ENCODE measurements around the gene FABP6. TPM values are rescaled to one million over a fixed set of nuclear protein-coding genes. Genes with fewer than 3 reads are reported as not detected.

FABP6 gene
- total and polyA plus RNA-seq, 4 donors = not detected

GRCh38 chr5:160285316-160285715 lies 56.0 kb downstream of the FABP6 start:
- no peak overlapping the region for H3K9ac ChIP-seq (ENCODE audit: low read depth in 1 of 2, low read length in 2 of 2)
- no peaks in the 10 kb centered on the region for H3K4me1 ChIP-seq (ENCODE audit: control insufficient read depth in 4 of 4, insufficient read depth in 4 of 4, low read length in 3 of 4)
- WGBS = 72% methylated on average over 2 of the region's 2 CpGs
- H3K4me3 ChIP-seq (ENCODE audit: low read depth in 1 of 3, low read length in 3 of 3) = no peak overlapping the region
- H3K36me3 ChIP-seq (ENCODE audit: control insufficient read depth in 4 of 4, insufficient read depth in 3 of 4, low read depth in 1 of 4, low read length in 3 of 4) = no peaks in the 10 kb centered on the region
- H3K27ac ChIP-seq (ENCODE audit: low read depth in 1 of 2, low read length in 2 of 2) = no peak overlapping the region
- DNase-seq (ENCODE audit: low spot score) = no peak
- no peak for TF ChIP-seq RXRA (IDR thresholded peaks at IDR 0.05)
- no peak for TF ChIP-seq REST (IDR thresholded peaks at IDR 0.05)
- no peak for TF ChIP-seq CTCF (IDR thresholded peaks at IDR 0.05; ENCODE audit: low read depth, low read length, missing input control)
- TF ChIP-seq HNF4G (IDR thresholded peaks at IDR 0.05) = no peak
- TF ChIP-seq GABPA (IDR thresholded peaks at IDR 0.05 in 1 of 2, conservative IDR thresholded peaks at IDR 0.05 in 1 of 2) = no peak
- no peak for TF ChIP-seq ATF3 (IDR thresholded peaks at IDR 0.05)
- no peak for TF ChIP-seq TAF1 (conservative IDR thresholded peaks at IDR 0.05)
- no peak for TF ChIP-seq NR2F2 (IDR thresholded peaks at IDR 0.05)
- no peak for TF ChIP-seq HNF4A (conservative IDR thresholded peaks at IDR 0.05)
- H3K27me3 ChIP-seq (ENCODE audit: control insufficient read depth in 4 of 4, insufficient read depth in 4 of 4, low read length in 3 of 4) = peaks cover 0 to 2% (median 0%) of the 10 kb centered on the region in 4 donors
- H3K9me3 ChIP-seq (ENCODE audit: control insufficient read depth in 4 of 4, low read length in 3 of 4) = no peaks in the 10 kb centered on the region

- Histone ChIP-seq H3K9ac (ENCODE audit: low read depth in 1 of 2, low read length in 2 of 2) (no peak overlapping the region), H3K27ac (ENCODE audit: low read depth in 1 of 2, low read length in 2 of 2) (no peak overlapping the region), H3K36me3 (ENCODE audit: control insufficient read depth in 4 of 4, insufficient read depth in 3 of 4, low read depth in 1 of 4, low read length in 3 of 4) (no peaks in the 10 kb centered on the region), H3K27me3 (ENCODE audit: control insufficient read depth in 4 of 4, insufficient read depth in 4 of 4, low read length in 3 of 4) (peaks cover 0 to 2% (median 0%) of the 10 kb centered on the region in 4 donors), H3K4me3 (ENCODE audit: low read depth in 1 of 3, low read length in 3 of 3) (no peak overlapping the region), H3K4me1 (ENCODE audit: control insufficient read depth in 4 of 4, insufficient read depth in 4 of 4, low read length in 3 of 4) (no peaks in the 10 kb centered on the region), H3K9me3 (ENCODE audit: control insufficient read depth in 4 of 4, low read length in 3 of 4) (no peaks in the 10 kb centered on the region)
- no peak for TF ChIP-seq SP1 (IDR thresholded peaks at IDR 0.05)
- no peak for TF ChIP-seq CTCF (IDR thresholded peaks at IDR 0.05; ENCODE audit: low read depth, low read length, missing input control)
- no peak for TF ChIP-seq ATF3 (IDR thresholded peaks at IDR 0.05)
- no peak for TF ChIP-seq MAX (IDR thresholded peaks at IDR 0.05)
- no peak for TF ChIP-seq EGR1 (IDR thresholded peaks at IDR 0.05; ENCODE audit: low read depth in 2 of 2)
- no peak for DNase-seq (ENCODE audit: low spot score)
- 90% methylated on average over 6 of the region's 6 CpGs for WGBS
Measured at GRCh38 chr5:160286947-160287346, 57.6 kb downstream of the FABP6 start.
